ENCODE measurements around the gene CPN2.

CPN2 gene

DNA sequence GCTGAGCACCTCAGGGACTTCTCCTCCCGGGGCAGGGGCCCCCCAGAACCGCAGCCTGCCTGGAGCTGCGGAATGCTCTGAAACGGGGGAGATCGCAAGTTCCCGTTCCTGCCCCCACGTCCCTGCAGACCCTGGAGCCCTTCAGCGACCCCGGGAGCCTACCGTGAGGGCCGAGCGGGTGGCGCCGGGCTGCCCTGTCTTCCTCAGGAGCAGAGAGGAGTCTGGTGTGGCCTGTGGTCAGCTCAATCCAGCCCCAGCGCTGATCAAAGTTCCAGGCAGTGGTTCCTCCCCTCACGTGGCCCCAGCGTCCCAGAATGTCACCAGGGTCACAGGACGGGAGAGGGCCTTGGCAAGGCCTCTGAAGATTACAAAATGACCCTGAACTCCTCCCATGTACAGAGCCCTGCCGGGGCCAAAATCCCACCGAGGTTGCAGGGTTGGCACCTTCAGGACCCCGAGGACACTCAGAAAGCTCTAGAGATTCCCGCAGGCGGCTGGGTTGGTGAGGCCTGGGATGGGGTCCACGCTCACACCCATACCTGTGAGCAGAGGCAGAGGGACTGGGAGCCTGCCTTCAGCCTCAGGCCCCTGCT, at the start of gene CPN2:
Gene CPN2 (minus strand): TSS at position 249 of the 593 bp plus-strand sequence. CDS start 8,626 bp downstream, outside the sequence.
- no peak for DNase-seq

GRCh38 chr3:194399874-194400411, 48.8 kb upstream of the CPN2 start:
- DNase-seq, result no peak

DNA sequence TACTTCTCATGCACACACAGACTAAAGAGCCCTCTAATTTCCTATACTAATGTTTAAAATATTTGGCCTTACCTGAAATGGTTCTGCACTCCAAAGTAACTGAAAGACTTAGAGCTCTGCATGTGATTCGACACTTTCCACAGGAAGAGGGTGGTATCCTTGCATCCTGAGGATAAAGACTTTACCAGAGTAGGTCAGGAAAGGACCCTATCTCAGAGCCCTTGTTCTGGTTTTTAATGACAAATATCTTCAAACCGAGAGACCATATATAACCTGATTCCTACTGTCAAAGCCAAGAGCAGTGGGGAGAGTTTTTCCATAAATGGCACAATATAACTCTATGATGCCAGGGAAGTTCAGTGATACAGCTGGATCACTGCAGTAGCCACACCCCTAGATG, 48.0 kb upstream of the CPN2 start, which contains the start of gene GP5:
Gene GP5 (minus strand): TSS at position 101 of the 400 bp plus-strand sequence. CDS start 984 bp downstream, outside the sequence.
- DNase-seq, result no peak

- no peak for DNase-seq
These were observed 46.7 kb upstream of the CPN2 start for GRCh38 chr3:194397757-194398312.

DNA sequence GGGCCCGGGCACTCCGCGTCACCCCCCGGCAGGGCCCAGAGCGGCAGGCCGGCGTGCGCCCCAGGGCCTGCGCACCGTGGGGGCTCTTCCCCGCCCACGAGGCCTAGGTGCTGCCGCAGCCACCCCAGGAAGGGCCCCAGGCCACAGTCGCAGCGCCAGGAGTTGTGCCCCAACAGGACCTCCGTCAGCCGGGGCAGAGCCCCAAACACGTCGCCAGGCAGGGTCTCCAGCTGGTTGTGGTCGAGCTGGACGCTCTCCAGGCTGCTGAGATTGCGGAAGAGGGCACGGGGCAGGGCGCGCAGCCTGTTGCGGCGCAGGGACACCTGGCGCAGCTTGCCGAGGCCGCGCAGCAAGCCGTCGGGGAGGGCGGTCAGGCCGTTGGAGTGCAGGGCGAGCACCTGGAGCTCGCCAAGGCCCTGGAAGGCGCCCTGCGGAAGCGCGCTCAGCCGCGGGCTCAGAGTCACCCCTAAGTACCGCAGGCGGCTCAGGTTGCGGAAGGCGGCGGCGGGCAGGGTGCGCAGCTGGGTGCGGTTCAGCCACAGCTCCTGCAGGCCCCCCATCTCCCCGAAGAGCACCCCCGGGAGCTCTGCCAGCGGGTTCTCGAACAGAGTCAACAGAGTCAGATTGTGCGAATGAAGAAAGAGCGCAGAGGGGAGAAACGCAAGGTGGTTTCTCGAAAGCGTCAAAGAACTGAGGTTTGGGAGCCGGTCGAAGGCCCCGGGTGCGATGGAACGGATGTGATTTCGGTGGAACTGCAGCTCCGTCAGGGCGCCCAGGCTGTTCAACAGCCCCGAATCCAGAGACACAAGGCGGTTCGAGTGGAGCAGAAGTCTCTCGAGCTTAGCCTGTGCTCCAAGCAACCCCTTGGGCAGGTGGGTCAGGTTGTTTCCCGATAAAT, 46.0 kb upstream of the CPN2 start:
- no peak for DNase-seq

- no peak for DNase-seq
These were observed 45.4 kb upstream of the CPN2 start for GRCh38 chr3:194396539-194396858.

- DNase-seq, result no peak
These were observed 44.8 kb upstream of the CPN2 start for GRCh38 chr3:194395778-194396538.

DNA sequence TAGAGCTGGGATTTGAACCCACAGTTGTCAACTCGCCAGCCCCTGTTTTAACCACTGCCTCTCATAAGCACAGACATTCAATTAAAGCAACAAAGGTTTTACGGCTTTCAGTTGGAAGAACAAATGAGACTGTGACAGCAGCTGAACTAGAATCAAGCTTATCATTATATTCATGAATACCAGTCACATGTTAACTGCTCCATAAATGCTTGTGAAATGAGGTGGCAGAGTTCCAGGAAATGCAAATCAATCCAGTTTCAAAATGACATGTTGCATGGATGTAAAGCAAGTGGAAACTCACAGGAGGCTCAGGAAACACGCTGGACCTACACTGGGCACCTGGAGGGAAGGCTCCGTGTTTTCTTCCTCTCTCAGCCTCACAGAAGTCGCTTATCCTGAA, 44.1 kb upstream of the CPN2 start:
- DNase-seq, result no peak

- DNase-seq, result no peak
These were observed 41.4 kb upstream of the CPN2 start for GRCh38 chr3:194392576-194392975.

DNA sequence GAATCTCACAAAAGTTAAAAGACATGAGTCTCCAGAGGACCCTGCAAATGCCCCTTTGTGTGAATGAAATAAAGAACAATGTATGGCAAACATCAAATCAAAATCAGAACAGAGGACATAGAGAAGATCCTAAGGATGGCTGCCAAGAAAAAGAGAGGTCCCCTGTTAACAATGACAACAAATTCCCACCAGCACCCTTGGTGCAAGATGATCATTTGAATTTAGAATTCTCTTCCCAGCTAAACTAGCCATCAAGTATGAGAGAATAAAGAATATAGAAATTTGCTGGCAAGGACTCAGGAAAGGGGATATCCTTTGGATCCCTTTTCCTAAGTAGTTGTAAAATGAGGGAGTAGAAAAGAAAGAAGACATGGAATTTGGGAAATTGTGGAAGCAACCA, 39.7 kb upstream of the CPN2 start:
- no peak for DNase-seq

GRCh38 chr3:194389269-194389668, 38.1 kb upstream of the CPN2 start:
- DNase-seq, result no peak

DNA sequence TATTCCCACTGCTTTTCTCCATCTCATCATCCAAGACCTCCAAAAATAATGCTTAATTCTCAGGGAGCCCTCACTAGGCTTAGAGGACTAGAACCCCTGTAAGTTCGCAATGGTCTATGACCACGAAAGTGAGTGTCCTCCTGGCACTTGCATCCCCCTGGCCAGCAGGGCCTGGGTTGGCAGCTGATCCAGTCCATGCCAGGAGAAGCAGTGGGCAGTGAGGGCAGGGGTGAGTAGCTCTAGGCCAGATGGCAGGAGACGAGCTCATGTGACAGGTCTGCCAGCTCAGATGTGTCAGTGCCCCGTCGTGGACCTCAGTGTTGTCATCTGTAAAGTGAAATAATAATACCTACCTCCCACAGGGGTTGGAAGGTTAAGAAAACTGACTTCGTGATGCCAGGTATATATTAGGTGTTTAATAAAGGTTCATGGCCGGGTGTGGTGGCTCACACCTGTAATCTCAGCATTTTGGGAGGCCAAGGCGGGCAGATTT, 36.8 kb upstream of the CPN2 start:
- no peak for DNase-seq

- no peak for DNase-seq
These were observed 36.1 kb upstream of the CPN2 start for GRCh38 chr3:194387276-194387675.

- no peak for DNase-seq
These were observed 35.5 kb upstream of the CPN2 start for GRCh38 chr3:194386648-194387047.

- DNase-seq, result no peak
These were observed 34.9 kb upstream of the CPN2 start for GRCh38 chr3:194386066-194386465.

GRCh38 chr3:194384569-194385001, 33.5 kb upstream of the CPN2 start:
- DNase-seq, result no peak

DNA sequence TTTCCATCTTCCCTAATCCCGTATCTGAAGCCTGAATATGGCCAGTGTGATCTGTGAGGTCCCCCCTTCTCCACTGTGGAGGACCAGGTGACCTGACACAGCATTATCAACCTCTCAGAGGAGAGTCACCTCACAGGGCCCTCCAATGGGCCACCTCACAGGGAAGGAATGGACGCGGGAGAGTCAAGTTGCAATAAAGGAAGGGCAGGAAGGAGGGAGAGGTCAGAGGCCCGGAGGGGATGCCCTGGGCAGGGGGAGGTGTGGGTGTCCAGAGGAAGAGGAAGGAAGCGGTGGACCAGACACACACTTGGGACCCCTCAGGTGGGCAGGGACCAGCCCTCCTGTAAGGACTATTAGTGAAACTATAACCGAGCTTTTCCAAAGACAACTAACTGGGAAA, 33.0 kb upstream of the CPN2 start:
- no peak for DNase-seq

DNA sequence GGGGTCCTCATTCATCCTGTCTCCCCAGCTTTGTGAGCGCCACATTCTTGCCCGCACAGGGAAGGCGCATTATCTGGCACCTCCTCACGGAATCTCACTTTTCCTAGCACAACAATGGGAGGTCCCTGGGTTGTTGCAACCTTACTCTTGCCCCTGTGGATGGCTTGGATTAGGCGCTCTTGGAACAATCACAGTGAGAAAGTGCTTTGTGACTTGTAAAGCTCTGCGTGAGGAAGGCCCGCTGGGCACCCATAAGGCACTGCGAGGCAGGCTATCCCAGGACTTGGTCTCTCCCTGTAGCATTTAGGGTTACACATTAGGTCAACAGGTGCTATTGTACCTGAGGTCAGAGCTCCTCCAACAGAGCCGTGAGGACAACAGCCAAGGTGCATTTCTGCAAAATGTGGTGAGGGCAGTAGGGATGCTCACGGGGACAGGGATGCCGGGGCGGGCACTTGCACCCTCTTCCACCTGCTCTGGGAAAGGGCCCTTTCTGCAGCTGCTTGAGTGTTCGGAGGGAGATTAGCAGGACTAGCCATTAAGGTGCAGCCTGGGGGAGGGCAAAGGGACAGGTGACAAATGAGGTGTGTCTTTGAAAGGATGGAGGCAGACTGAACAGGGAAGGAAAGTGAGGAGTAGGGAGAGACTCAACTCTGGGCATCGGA, 32.3 kb upstream of the CPN2 start:
- no peak for DNase-seq

GRCh38 chr3:194382892-194383223, 31.7 kb upstream of the CPN2 start:
- no peak for DNase-seq

GRCh38 chr3:194382196-194382891, 31.2 kb upstream of the CPN2 start:
- DNase-seq, result no peak

DNA sequence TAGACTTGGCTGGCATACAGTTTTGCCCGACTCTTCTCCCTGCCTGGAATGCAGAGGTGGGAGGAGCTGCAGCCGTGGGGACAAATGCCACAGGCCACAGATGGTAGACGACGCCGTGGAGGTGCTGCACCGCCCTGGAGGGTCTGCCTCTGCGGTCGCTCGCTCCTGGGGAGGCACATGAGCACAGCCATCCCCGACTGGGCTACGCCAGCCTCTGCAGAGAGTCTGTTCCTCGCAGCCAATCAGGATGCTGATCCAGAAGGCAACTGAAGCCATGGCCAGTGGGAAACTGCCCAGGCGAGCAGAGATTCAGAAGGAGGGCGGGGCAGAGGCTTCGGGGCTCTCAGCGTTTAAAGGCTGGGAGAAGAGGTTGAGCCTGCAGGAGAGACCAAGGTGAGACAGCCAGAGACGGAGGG, 30.3 kb upstream of the CPN2 start:
- DNase-seq, result no peak

GRCh38 chr3:194380326-194380725, 29.2 kb upstream of the CPN2 start:
- no peak for DNase-seq
